Fibroblast of mammary gland (primary cell): ENCODE data around the gene CCS.
A peak's percentile ranks its signal among the peaks of the same experiment; 100 is the strongest.

Source experiments
- DNase-seq: peaks from one replicate; pipeline ENCODE4 v3.0.0-alpha.2; 2010; ENCODE audit warnings: low read depth
- H3K4me3 ChIP-seq: 2 replicates; pipeline ENCODE4 v1.5.1; 2011; ENCODE audit warnings: low read depth, mild to moderate bottlenecking, low read length, moderate library complexity; ENCODE audit not compliant: control insufficient read depth
- TF ChIP-seq, protein P1 (sequence below): conservative IDR thresholded peaks from 2 replicates; pipeline ENCODE4 v1.5.1; 2011; ENCODE audit warnings: low read depth, low read length, inconsistent platforms; ENCODE audit not compliant: control insufficient read depth, insufficient read depth

The CCS gene

GRCh38 chr11:66567787-66568123, 25.2 kb upstream of the CCS start:
- no peak for DNase-seq
- peak overlapping the region; percentile 26 for H3K4me3 ChIP-seq
- TF ChIP-seq, protein P1, sequence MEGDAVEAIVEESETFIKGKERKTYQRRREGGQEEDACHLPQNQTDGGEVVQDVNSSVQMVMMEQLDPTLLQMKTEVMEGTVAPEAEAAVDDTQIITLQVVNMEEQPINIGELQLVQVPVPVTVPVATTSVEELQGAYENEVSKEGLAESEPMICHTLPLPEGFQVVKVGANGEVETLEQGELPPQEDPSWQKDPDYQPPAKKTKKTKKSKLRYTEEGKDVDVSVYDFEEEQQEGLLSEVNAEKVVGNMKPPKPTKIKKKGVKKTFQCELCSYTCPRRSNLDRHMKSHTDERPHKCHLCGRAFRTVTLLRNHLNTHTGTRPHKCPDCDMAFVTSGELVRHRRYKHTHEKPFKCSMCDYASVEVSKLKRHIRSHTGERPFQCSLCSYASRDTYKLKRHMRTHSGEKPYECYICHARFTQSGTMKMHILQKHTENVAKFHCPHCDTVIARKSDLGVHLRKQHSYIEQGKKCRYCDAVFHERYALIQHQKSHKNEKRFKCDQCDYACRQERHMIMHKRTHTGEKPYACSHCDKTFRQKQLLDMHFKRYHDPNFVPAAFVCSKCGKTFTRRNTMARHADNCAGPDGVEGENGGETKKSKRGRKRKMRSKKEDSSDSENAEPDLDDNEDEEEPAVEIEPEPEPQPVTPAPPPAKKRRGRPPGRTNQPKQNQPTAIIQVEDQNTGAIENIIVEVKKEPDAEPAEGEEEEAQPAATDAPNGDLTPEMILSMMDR, result no peak

- peak; percentile 70 for DNase-seq
- H3K4me3 ChIP-seq, result peak within 1 kb of the TSS; percentile 26
- TF ChIP-seq, protein P1, result no peak
Measured at GRCh38 chr11:66568124-66568916, 24.7 kb upstream of the CCS start, which contains the start of gene CTSF. TSS of gene CTSF (minus strand) at chr11:66568606. CDS start at chr11:66568486, 120 bp downstream.

GRCh38 chr11:66569076-66569475, 23.9 kb upstream of the CCS start:
- DNase-seq, result no peak
- H3K4me3 ChIP-seq, result no peak overlapping the region
- TF ChIP-seq, protein P1, result no peak

DNA sequence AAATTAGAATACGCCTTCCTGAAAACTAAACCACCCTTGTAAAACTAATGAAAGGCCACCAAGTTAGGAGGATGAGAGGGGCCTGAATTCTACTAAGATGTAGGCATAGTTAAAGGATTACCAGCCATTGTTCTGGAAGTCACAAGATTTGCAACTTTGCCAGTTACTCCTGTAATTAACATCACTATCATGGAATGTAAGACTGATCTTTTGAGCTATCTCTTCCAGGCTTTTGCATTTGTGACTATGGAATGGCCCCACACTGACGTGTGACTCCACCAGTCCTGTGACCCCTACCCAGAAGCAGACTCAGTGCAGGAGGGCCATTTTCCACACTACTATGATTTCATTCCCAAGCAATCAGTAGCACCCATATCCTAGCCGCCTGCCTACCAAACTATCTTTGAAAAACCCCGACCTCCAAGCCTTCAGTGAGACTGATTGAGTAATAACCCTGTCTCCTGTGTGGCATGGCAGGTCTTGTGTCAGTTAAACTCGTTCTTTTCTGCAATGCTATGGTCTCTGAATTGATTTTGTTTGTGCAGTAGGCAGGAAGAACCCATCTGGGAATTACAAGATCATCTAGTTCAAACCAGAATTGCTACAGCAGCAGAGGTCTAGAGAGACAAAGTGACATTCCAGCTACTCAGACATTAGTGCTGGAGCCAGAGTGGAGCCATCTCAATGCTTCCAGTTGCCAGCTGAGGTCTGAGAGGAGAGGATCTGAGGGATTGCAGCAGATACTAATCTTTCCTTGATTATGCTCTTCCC, 22.7 kb upstream of the CCS start:
- no peak for DNase-seq
- TF ChIP-seq, protein P1, result no peak

GRCh38 chr11:66570850-66571180, 22.2 kb upstream of the CCS start:
- no peak overlapping the region for H3K4me3 ChIP-seq
- no peak for DNase-seq
- TF ChIP-seq, protein P1, result no peak

More for the DNA sequence above, 22.7 kb upstream of the CCS start:
- no peak overlapping the region for H3K4me3 ChIP-seq

GRCh38 chr11:66579017-66579606, 13.9 kb upstream of the CCS start:
- TF ChIP-seq, protein P1, result peak; percentile 78
- H3K4me3 ChIP-seq, result no peak overlapping the region
- peak; percentile 83 for DNase-seq
